ENCODE data around the gene SVBP.

DNA sequence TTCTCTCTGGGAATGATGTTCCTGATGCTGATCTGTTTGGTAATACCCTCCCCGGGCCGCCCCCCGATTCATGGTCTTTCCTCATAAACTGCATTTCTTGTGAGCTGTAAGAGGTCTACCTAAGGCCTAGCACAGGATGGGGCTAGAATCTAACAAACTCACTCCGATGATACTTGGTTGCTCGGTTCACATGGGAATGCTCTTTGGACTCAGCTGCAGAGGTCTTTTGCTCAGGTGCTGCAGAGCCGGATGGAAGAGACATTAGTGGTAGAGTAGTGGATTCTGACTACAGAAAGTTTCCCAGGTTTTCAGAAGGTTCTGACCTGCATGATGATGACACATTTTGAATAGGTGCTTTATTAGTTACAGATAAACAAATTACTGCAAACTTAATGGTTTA, 40.7 kb downstream of the SVBP start:
- TF ChIP-seq, protein P1, sequence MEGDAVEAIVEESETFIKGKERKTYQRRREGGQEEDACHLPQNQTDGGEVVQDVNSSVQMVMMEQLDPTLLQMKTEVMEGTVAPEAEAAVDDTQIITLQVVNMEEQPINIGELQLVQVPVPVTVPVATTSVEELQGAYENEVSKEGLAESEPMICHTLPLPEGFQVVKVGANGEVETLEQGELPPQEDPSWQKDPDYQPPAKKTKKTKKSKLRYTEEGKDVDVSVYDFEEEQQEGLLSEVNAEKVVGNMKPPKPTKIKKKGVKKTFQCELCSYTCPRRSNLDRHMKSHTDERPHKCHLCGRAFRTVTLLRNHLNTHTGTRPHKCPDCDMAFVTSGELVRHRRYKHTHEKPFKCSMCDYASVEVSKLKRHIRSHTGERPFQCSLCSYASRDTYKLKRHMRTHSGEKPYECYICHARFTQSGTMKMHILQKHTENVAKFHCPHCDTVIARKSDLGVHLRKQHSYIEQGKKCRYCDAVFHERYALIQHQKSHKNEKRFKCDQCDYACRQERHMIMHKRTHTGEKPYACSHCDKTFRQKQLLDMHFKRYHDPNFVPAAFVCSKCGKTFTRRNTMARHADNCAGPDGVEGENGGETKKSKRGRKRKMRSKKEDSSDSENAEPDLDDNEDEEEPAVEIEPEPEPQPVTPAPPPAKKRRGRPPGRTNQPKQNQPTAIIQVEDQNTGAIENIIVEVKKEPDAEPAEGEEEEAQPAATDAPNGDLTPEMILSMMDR (optimal IDR thresholded peaks at IDR 0.05 in 1 of 3, IDR thresholded peaks at IDR 0.05 in 1 of 3, conservative IDR thresholded peaks at IDR 0.05 in 1 of 3; ENCODE audit: extremely low read depth in 1 of 3, insufficient read depth in 2 of 3, low read length in 3 of 3): no peak
- no peak for TF ChIP-seq EZH2 (IDR thresholded peaks at IDR 0.05; ENCODE audit: low read length)
